ENCODE data around the gene SLC17A7. TPM values are rescaled to one million over a fixed set of nuclear protein-coding genes. Genes with fewer than 3 reads are reported as not detected.

The SLC17A7 gene
- total RNA-seq, 1 donor from 2014 or later: 0.55 TPM

DNA sequence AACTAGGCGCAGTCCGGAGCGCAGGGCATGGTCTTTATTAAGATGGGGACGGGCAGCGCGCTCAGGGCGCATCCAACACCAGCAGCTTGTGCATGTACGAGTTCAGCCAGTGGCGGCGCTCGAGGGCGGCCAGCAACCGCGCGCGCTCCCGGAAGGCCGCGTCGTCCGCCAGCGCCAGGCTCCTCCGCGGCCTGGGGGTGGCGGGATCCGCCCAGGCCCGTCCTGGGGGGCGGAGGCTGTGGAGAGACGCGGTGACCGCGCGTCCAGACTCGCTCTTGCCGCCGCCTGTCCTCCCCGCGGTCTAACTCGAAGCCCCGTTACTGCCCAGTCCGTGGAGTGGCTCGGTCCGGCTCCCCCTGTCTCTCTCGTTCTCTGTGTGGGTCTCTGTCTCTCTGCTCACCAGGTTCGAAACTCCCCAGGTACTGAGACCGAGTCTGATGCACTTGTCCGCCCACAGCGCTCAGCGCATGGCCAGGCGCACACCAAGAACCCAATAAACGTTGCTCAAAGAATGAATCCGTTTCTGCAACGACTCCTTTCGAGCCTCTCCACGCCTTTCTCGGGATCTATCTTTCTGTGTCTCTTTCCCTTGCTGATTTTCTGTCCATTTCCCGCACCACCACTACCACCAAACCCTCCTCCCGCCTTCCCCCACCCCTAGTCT is 18.8 kb downstream of the SLC17A7 start:
- no peak for TF ChIP-seq CTCF (IDR thresholded peaks at IDR 0.05)
- peak overlapping the region; percentile 77 for H3K4me3 Mint-ChIP-seq
- peak; percentile 46 for ATAC-seq (ENCODE audit: low read depth)
- CTCF ChIA-PET: no interaction called here
- intact Hi-C loops (cut with micrococcal nuclease): loop anchor here (2.0 kb wide), 2 partner anchors 14 to 18 kb away; partner anchors contain the start of gene SLC17A7
- H3K4me1 Mint-ChIP-seq: peaks cover 57% of the 10 kb centered on the region
- H3K9me3 Mint-ChIP-seq: no peaks in the 10 kb centered on the region
- POLR2A ChIA-PET: interaction anchor here (0.5 to 0.8 kb wide), 2 partner anchors 29 to 428 kb away, joined by 3 read pairs; partner anchors contain the start of gene PIH1D1
- H3K27me3 Mint-ChIP-seq: peaks cover 83% of the 10 kb centered on the region
- no peaks in the 10 kb centered on the region for H3K36me3 Mint-ChIP-seq (ENCODE audit: low read depth)
- DNase-seq: no peak
- H3K27ac Mint-ChIP-seq: no peak overlapping the region

- peaks cover 81% of the 10 kb centered on the region for H3K27me3 Mint-ChIP-seq
- CTCF ChIA-PET: no interaction called here
- no peak for ATAC-seq (ENCODE audit: low read depth)
- POLR2A ChIA-PET: interaction anchor here (0.8 kb wide), 1 partner anchor 30 kb away, joined by 3 read pairs; the partner anchor contains the start of gene PIH1D1
- no peak for TF ChIP-seq CTCF (IDR thresholded peaks at IDR 0.05)
- DNase-seq: no peak
- intact Hi-C loops (cut with micrococcal nuclease): loop anchor here (2.0 kb wide), 2 partner anchors 13 to 19 kb away; partner anchors contain the start of gene SLC17A7
- H3K9me3 Mint-ChIP-seq: no peaks in the 10 kb centered on the region
- no peak overlapping the region for H3K27ac Mint-ChIP-seq
- H3K4me1 Mint-ChIP-seq: peaks cover 52% of the 10 kb centered on the region
- no peaks in the 10 kb centered on the region for H3K36me3 Mint-ChIP-seq (ENCODE audit: low read depth)
- H3K4me3 Mint-ChIP-seq: peak overlapping the region; percentile 12
These were observed 19.5 kb downstream of the SLC17A7 start for GRCh38 chr19:49421878-49422202.

DNA sequence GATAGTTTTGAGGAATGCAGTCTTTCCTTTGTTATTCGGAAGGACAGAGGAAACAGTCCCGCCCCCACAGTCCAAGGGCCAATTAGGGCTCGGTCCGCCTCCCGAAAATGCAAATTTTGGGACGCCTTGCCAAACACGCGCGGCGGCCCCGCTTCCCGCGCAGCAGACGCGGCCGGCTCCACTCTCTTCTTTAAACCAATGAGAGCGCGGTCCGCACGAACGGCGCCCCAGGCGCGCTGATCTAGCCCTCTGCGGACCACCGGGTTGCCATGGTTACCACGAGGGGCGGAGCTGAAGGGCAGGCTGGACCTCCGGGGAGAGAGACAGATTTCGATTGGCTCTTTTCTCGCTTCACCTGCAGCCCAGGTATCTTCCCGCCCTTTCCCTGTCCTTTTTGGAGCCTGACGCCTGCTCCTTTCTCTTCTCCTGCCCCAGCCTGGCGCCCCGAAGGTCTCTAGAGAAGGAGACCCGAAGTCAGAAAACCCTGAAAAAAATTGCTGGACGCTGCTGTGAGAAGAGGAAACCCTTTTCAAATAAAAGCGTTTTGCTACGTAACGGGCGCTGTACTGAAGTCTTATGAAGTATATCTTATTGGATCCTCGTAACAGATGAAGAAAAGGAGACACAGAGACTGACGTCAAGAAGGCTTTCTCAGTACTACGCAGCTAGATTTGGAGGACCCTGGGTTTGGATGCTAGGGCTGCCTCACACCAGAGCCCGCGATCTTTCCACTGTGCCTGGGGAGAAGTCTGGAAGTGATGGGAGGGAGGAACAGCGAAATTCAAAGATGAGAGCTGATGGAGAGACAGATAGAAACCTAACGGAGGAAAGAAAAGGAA is 20.1 kb downstream of the SLC17A7 start:
- H3K27ac Mint-ChIP-seq: no peak overlapping the region
- ChIA-PET CTCF (no interaction called here), POLR2A (interaction anchor here (0.8 to 1.0 kb wide), 2 partner anchors 30 to 106 kb away, joined by 3 read pairs; partner anchors contain the start of genes PIH1D1 and RCN3)
- no peaks in the 10 kb centered on the region for H3K9me3 Mint-ChIP-seq
- DNase-seq (no peak), ATAC-seq (ENCODE audit: low read depth) (peak; percentile 38)
- intact Hi-C loops (cut with micrococcal nuclease): no loop called here
- no peak for TF ChIP-seq CTCF (IDR thresholded peaks at IDR 0.05)
- peaks cover 46% of the 10 kb centered on the region for H3K4me1 Mint-ChIP-seq
- peak overlapping the region; percentile 33 for H3K4me3 Mint-ChIP-seq
- no peaks in the 10 kb centered on the region for H3K36me3 Mint-ChIP-seq (ENCODE audit: low read depth)
- peaks cover 75% of the 10 kb centered on the region for H3K27me3 Mint-ChIP-seq

- Mint-ChIP-seq H3K27me3 (peaks cover 64% of the 10 kb centered on the region), H3K9me3 (no peaks in the 10 kb centered on the region), H3K36me3 (ENCODE audit: low read depth) (no peaks in the 10 kb centered on the region), H3K4me3 (no peak overlapping the region), H3K4me1 (peaks cover 42% of the 10 kb centered on the region), H3K27ac (no peak overlapping the region)
- intact Hi-C loops (cut with micrococcal nuclease): no loop called here
- ChIA-PET POLR2A (interaction anchor here (1.0 to 1.1 kb wide), 3 partner anchors 11 to 108 kb away, joined by 3 to 5 read pairs (median 4); partner anchors contain the start of gene RCN3), CTCF (no interaction called here)
- ATAC-seq (ENCODE audit: low read depth) (no peak), DNase-seq (no peak)
- TF ChIP-seq CTCF (IDR thresholded peaks at IDR 0.05): no peak
These were observed 21.1 kb downstream of the SLC17A7 start for GRCh38 chr19:49420227-49420626.

- intact Hi-C loops (cut with micrococcal nuclease): no loop called here
- no peak overlapping the region for H3K27ac Mint-ChIP-seq
- H3K4me1 Mint-ChIP-seq: peaks cover 47% of the 10 kb centered on the region
- no peaks in the 10 kb centered on the region for H3K36me3 Mint-ChIP-seq (ENCODE audit: low read depth)
- CTCF ChIA-PET: no interaction called here
- DNase-seq (no peak), ATAC-seq (ENCODE audit: low read depth) (no peak)
- no peaks in the 10 kb centered on the region for H3K9me3 Mint-ChIP-seq
- no peak for TF ChIP-seq CTCF (IDR thresholded peaks at IDR 0.05)
- H3K4me3 Mint-ChIP-seq: no peak overlapping the region
- H3K27me3 Mint-ChIP-seq: peaks cover 57% of the 10 kb centered on the region
- POLR2A ChIA-PET: interaction anchor here (0.9 kb wide), 1 partner anchor 9 kb away, joined by 3 read pairs; no protein-coding TSS in a partner anchor
These were observed 22.2 kb downstream of the SLC17A7 start for GRCh38 chr19:49419173-49419572.
